Progenitor cell of endocrine pancreas (in vitro differentiated cells): ENCODE measurements around the gene GALNTL6. TPM values are rescaled to one million over a fixed set of nuclear protein-coding genes. Genes with fewer than 3 reads are reported as not detected.

Source experiments
- DNase-seq: peaks from one replicate; pipeline ENCODE4 v3.0.0; 2021; ENCODE audit warnings: low spot score; ENCODE audit not compliant: unreplicated experiment
- H3K27ac Mint-ChIP-seq: 2 replicates; pipeline ENCODE4 v1.8.0; 2021; ENCODE audit warnings: mild to moderate bottlenecking, moderate library complexity, mixed read lengths
- H3K27me3 Mint-ChIP-seq: 2 replicates; pipeline ENCODE4 v1.8.0; 2021; ENCODE audit warnings: mixed read lengths
- H3K36me3 Mint-ChIP-seq: 2 replicates; pipeline ENCODE4 v1.8.0; 2022; ENCODE audit warnings: mixed read lengths; ENCODE audit not compliant: insufficient read depth
- H3K4me1 Mint-ChIP-seq: 2 replicates; pipeline ENCODE4 v1.8.0; 2021; ENCODE audit warnings: low read depth, mixed read lengths
- H3K4me3 Mint-ChIP-seq: 2 replicates; pipeline ENCODE4 v1.8.0; 2021; ENCODE audit warnings: low read depth, mild to moderate bottlenecking, moderate library complexity, mixed read lengths
- H3K9me3 Mint-ChIP-seq: 2 replicates; pipeline ENCODE4 v1.8.0; 2021; ENCODE audit warnings: low read depth, mixed read lengths
- CTCF ChIP-seq: fragments of 200-600 bp; sonication (generic); IDR thresholded peaks from one replicate; pipeline ENCODE4 v1.5.0; 2021; ENCODE audit warnings: antibody characterized with exemption, mild to moderate bottlenecking; ENCODE audit not compliant: unreplicated experiment
- total RNA-seq: library from RNA; stranded (reverse); gene quantifications from 2 replicates; pipeline ENCODE4 v1.2.1, GENCODE V29; 2021

Gene GALNTL6
- total RNA-seq, 1 donor from 2014 or later = 0.14 TPM

GRCh38 chr4:172232966-172233365 lies 419.8 kb downstream of the GALNTL6 start:
- no peaks in the 10 kb centered on the region for H3K4me1 Mint-ChIP-seq
- TF ChIP-seq CTCF = no peak
- no peak overlapping the region for H3K4me3 Mint-ChIP-seq
- no peak overlapping the region for H3K27ac Mint-ChIP-seq
- no peaks in the 10 kb centered on the region for H3K27me3 Mint-ChIP-seq
- no peaks in the 10 kb centered on the region for H3K36me3 Mint-ChIP-seq
- peaks cover 6% of the 10 kb centered on the region for H3K9me3 Mint-ChIP-seq
- no peak for DNase-seq

GRCh38 chr4:172243551-172243950 lies 430.3 kb downstream of the GALNTL6 start:
- no peak for DNase-seq
- no peak for TF ChIP-seq CTCF
- Mint-ChIP-seq H3K36me3 (no peaks in the 10 kb centered on the region), H3K27me3 (no peaks in the 10 kb centered on the region), H3K4me1 (no peaks in the 10 kb centered on the region), H3K4me3 (no peak overlapping the region), H3K9me3 (peaks cover 4% of the 10 kb centered on the region), H3K27ac (no peak overlapping the region)

- DNase-seq = no peak
- TF ChIP-seq CTCF = no peak
- no peaks in the 10 kb centered on the region for H3K36me3 Mint-ChIP-seq
These were observed 432.3 kb downstream of the GALNTL6 start for GRCh38 chr4:172245516-172245915.

DNA sequence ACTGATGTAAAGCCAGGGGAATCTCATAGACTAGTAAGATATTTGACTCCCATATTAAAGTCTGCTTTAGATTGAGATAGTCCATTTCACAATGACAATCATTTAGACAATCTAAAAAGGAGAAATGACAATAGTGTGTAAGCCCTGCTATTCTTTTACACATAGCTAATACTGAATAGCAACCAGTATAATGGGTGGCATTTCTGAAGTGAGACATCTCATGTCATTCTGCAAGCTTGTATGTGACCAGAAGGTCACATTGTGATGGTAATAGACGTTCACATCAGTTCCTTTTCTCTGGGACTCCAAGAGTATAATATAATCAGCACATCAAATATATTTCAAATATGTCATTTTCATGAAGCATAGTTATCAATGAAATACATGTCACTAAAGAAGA lies 440.2 kb downstream of the GALNTL6 start:
- H3K36me3 Mint-ChIP-seq = no peaks in the 10 kb centered on the region
- no peak for TF ChIP-seq CTCF
- H3K4me1 Mint-ChIP-seq = no peaks in the 10 kb centered on the region
- no peak for DNase-seq
- H3K27ac Mint-ChIP-seq = no peak overlapping the region
- no peaks in the 10 kb centered on the region for H3K9me3 Mint-ChIP-seq
- no peaks in the 10 kb centered on the region for H3K27me3 Mint-ChIP-seq
- H3K4me3 Mint-ChIP-seq = no peak overlapping the region

More at GRCh38 chr4:172245516-172245915, 432.3 kb downstream of the GALNTL6 start:
- Mint-ChIP-seq H3K27me3 (no peaks in the 10 kb centered on the region), H3K27ac (no peak overlapping the region), H3K9me3 (no peaks in the 10 kb centered on the region), H3K4me1 (no peaks in the 10 kb centered on the region), H3K4me3 (no peak overlapping the region)

- no peak for TF ChIP-seq CTCF
- no peak for DNase-seq
- Mint-ChIP-seq H3K27ac (no peak overlapping the region), H3K27me3 (no peaks in the 10 kb centered on the region), H3K4me3 (no peak overlapping the region), H3K9me3 (peaks cover 5% of the 10 kb centered on the region), H3K36me3 (no peaks in the 10 kb centered on the region), H3K4me1 (no peaks in the 10 kb centered on the region)
These were observed 443.6 kb downstream of the GALNTL6 start for GRCh38 chr4:172256820-172257219.

DNA sequence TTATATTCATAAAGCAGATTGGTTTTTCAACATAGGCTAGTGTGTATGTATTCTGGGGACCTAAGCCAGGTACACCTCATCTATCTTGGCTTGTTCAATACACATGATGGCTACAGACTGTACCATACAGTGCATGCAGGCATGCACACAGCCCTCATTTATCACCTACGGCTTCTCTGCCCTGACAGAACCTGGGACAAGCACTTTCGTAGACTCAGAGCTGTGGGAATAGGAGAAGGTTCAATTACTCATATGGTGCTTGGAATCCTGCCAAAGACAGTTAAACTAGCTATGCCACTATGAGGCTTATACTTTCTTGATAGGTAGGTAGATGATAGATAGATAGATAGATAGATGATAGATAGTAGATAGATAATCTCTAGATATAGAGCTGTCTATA lies 457.2 kb downstream of the GALNTL6 start:
- no peak for DNase-seq
- H3K4me3 Mint-ChIP-seq = no peak overlapping the region
- no peak overlapping the region for H3K27ac Mint-ChIP-seq
- TF ChIP-seq CTCF = no peak
- H3K9me3 Mint-ChIP-seq = no peaks in the 10 kb centered on the region
- no peaks in the 10 kb centered on the region for H3K27me3 Mint-ChIP-seq
- H3K36me3 Mint-ChIP-seq = no peaks in the 10 kb centered on the region
- H3K4me1 Mint-ChIP-seq = no peaks in the 10 kb centered on the region
